WTC11 (cell line): ENCODE measurements around the gene PKHD1. TPM values are rescaled to one million over a fixed set of nuclear protein-coding genes. Genes with fewer than 3 reads are reported as not detected.

ENCODE experiments used
- ATAC-seq: fragments of 200-7000 bp; cut with Tn5 transposase; 2 replicates; pipeline ENCODE4 v1.10.0; 2021; ENCODE audit warnings: mild to moderate bottlenecking, moderate library complexity
- CTCF ChIA-PET: fragments of 300-600 bp; sonication (Branson Sonifier 250); formaldehyde crosslinking; loops from one replicate; lab custom pipeline; 2021; ENCODE audit warnings: antibody characterized with exemption; lab: Charles Lee
- POLR2A ChIA-PET: fragments of 350-600 bp; sonication (Branson Sonifier 250); formaldehyde crosslinking; loops from one replicate; lab custom pipeline; 2021; ENCODE audit warnings: antibody characterized with exemption; lab: Charles Lee
- DNase-seq: peaks from one replicate; pipeline ENCODE4 v3.0.0; 2021; ENCODE audit warnings: low spot score
- H3K27ac Mint-ChIP-seq: 2 replicates; pipeline ENCODE4 v1.8.0; 2021; ENCODE audit warnings: mixed read lengths
- H3K27me3 Mint-ChIP-seq: 2 replicates; pipeline ENCODE4 v1.8.0; 2021; ENCODE audit warnings: low read depth, mild to moderate bottlenecking, moderate library complexity, mixed read lengths
- H3K36me3 Mint-ChIP-seq: 2 replicates; pipeline ENCODE4 v1.8.0; 2021; ENCODE audit warnings: mixed read lengths
- H3K4me1 Mint-ChIP-seq: 2 replicates; pipeline ENCODE4 v1.8.0; 2022; ENCODE audit warnings: mixed read lengths
- H3K4me3 Mint-ChIP-seq: 2 replicates; pipeline ENCODE4 v1.8.0; 2021; ENCODE audit warnings: mild to moderate bottlenecking, moderate library complexity, mixed read lengths
- H3K9me3 Mint-ChIP-seq: 2 replicates; pipeline ENCODE4 v1.8.0; 2021; ENCODE audit warnings: mixed read lengths
- ARID4B ChIP-seq: sonication (generic); formaldehyde crosslinking; IDR thresholded peaks from 2 replicates; pipeline ENCODE4 v1.8.0; 2023; ENCODE audit warnings: missing genetic modification reagents, mild to moderate bottlenecking, borderline replicate concordance
- ATF1 ChIP-seq: sonication (generic); formaldehyde crosslinking; IDR thresholded peaks from 2 replicates; pipeline ENCODE4 v1.8.1; 2023; ENCODE audit warnings: mild to moderate bottlenecking, moderate library complexity, missing genetic modification reagents
- ATF2 ChIP-seq: sonication (generic); formaldehyde crosslinking; IDR thresholded peaks from 2 replicates; pipeline ENCODE4 v1.8.1; 2022; ENCODE audit warnings: low read depth, missing genetic modification reagents, borderline replicate concordance
- CBFB ChIP-seq: sonication (generic); formaldehyde crosslinking; IDR thresholded peaks from 2 replicates; pipeline ENCODE4 v1.8.1; 2022; ENCODE audit warnings: mild to moderate bottlenecking, low read depth, missing genetic modification reagents
- CREB1 ChIP-seq: sonication (generic); formaldehyde crosslinking; IDR thresholded peaks from 2 replicates; pipeline ENCODE4 v1.8.0; 2023; ENCODE audit warnings: mild to moderate bottlenecking, missing genetic modification reagents
- E2F1 ChIP-seq: sonication (generic); formaldehyde crosslinking; IDR thresholded peaks from 2 replicates; pipeline ENCODE4 v1.8.0; 2022; ENCODE audit warnings: mild to moderate bottlenecking, missing genetic modification reagents
- ELF4 ChIP-seq: sonication (generic); formaldehyde crosslinking; IDR thresholded peaks from 2 replicates; pipeline ENCODE4 v1.8.1; 2022; ENCODE audit warnings: low read depth, mild to moderate bottlenecking, moderate library complexity, missing genetic modification reagents
- EMX1 ChIP-seq: fragments of 250-450 bp; sonication (Bioruptor Pico); IDR thresholded peaks from 2 replicates; pipeline ENCODE4 v1.8.0; 2021; ENCODE audit warnings: mild to moderate bottlenecking
- ERG ChIP-seq: fragments of 250-450 bp; sonication (Bioruptor Pico); IDR thresholded peaks from 2 replicates; pipeline ENCODE4 v1.8.0; 2021; ENCODE audit warnings: mild to moderate bottlenecking
- ESRRA ChIP-seq: sonication (generic); formaldehyde crosslinking; IDR thresholded peaks from 2 replicates; pipeline ENCODE4 v1.8.1; 2022; ENCODE audit warnings: mild to moderate bottlenecking, missing genetic modification reagents, borderline replicate concordance
- HMGA2 ChIP-seq: fragments of 250-450 bp; sonication (Bioruptor Pico); IDR thresholded peaks from 2 replicates; pipeline ENCODE4 v1.4.0; 2021; ENCODE audit warnings: mild to moderate bottlenecking, moderate library complexity
- MYBL2 ChIP-seq: sonication (generic); formaldehyde crosslinking; IDR thresholded peaks from 2 replicates; pipeline ENCODE4 v1.8.1; 2023; ENCODE audit warnings: mild to moderate bottlenecking, moderate library complexity, missing genetic modification reagents
- NFE2L1 ChIP-seq: sonication (generic); formaldehyde crosslinking; IDR thresholded peaks from 2 replicates; pipeline ENCODE4 v1.8.1; 2023; ENCODE audit warnings: missing genetic modification reagents
- NR1H2 ChIP-seq: sonication (generic); formaldehyde crosslinking; IDR thresholded peaks from 2 replicates; pipeline ENCODE4 v1.9.0; 2021; ENCODE audit warnings: mild to moderate bottlenecking, moderate library complexity, missing genetic modification reagents
- NR2C2 ChIP-seq: sonication (generic); formaldehyde crosslinking; IDR thresholded peaks from 2 replicates; pipeline ENCODE4 v1.8.0; 2022; ENCODE audit warnings: mild to moderate bottlenecking, missing genetic modification reagents
- OVOL2 ChIP-seq: fragments of 250-450 bp; sonication (Bioruptor Pico); IDR thresholded peaks from 2 replicates; pipeline ENCODE4 v1.9.0; 2021; ENCODE audit warnings: mild to moderate bottlenecking, borderline replicate concordance
- PRDM15 ChIP-seq: sonication (generic); formaldehyde crosslinking; IDR thresholded peaks from 2 replicates; pipeline ENCODE4 v1.8.0; 2022; ENCODE audit warnings: missing genetic modification reagents
- PRRX2 ChIP-seq: fragments of 250-450 bp; sonication (Bioruptor Pico); IDR thresholded peaks from 2 replicates; pipeline ENCODE4 v1.8.0; 2021; ENCODE audit warnings: mild to moderate bottlenecking
- RELA ChIP-seq: sonication (generic); formaldehyde crosslinking; IDR thresholded peaks from 2 replicates; pipeline ENCODE4 v1.8.1; 2022; ENCODE audit warnings: missing genetic modification reagents, mild to moderate bottlenecking, borderline replicate concordance
- SOX15 ChIP-seq: fragments of 250-450 bp; sonication (Bioruptor Pico); IDR thresholded peaks from 2 replicates; pipeline ENCODE4 v1.9.0; 2021; ENCODE audit warnings: mild to moderate bottlenecking
- ZBTB21 ChIP-seq: sonication (generic); formaldehyde crosslinking; IDR thresholded peaks from 2 replicates; pipeline ENCODE4 v1.8.1; 2023; ENCODE audit warnings: mild to moderate bottlenecking, missing genetic modification reagents, borderline replicate concordance
- ZNF121 ChIP-seq: sonication (generic); formaldehyde crosslinking; IDR thresholded peaks from 2 replicates; pipeline ENCODE4 v1.8.0; 2023; ENCODE audit warnings: missing genetic modification reagents
- ZNF138 ChIP-seq: sonication (generic); formaldehyde crosslinking; conservative IDR thresholded peaks from 2 replicates; pipeline ENCODE4 v1.8.1; 2022; ENCODE audit warnings: mild to moderate bottlenecking, moderate library complexity, missing genetic modification reagents
- ZNF219 ChIP-seq: sonication (generic); formaldehyde crosslinking; IDR thresholded peaks from 2 replicates; pipeline ENCODE4 v1.8.0; 2023; ENCODE audit warnings: missing genetic modification reagents, mild to moderate bottlenecking, borderline replicate concordance
- ZNF232 ChIP-seq: sonication (generic); formaldehyde crosslinking; IDR thresholded peaks from 2 replicates; pipeline ENCODE4 v1.8.0; 2022; ENCODE audit warnings: mild to moderate bottlenecking, missing genetic modification reagents
- ZNF671 ChIP-seq: fragments of 250-450 bp; sonication (Bioruptor Pico); IDR thresholded peaks from 2 replicates; pipeline ENCODE4 v1.8.0; 2021; ENCODE audit warnings: mild to moderate bottlenecking
- total RNA-seq: library from RNA; stranded (reverse); gene quantifications from 3 replicates; pipeline ENCODE4 v1.2.3, GENCODE V29; 2021

PKHD1 gene
- total RNA-seq, 1 experiment from 2014 or later, result 0.15 TPM

GRCh38 chr6:51954681-51955080, 132.7 kb downstream of the PKHD1 start:
- DNase-seq, result no peak
- Mint-ChIP-seq H3K27me3 (no peaks in the 10 kb centered on the region), H3K27ac (no peak overlapping the region), H3K36me3 (no peaks in the 10 kb centered on the region), H3K9me3 (no peaks in the 10 kb centered on the region)
- ChIA-PET POLR2A (no interaction called here), CTCF (interaction anchor here (0.5 kb wide), 1 partner anchor 344 kb away, joined by 3 read pairs; no protein-coding TSS in a partner anchor)
- ATAC-seq, result no peak
- TF ChIP-seq ZBTB21 (CRISPR knock-in tag) (no peak), ZNF232 (CRISPR knock-in tag) (no peak), ERG (no peak), EMX1 (CRISPR knock-in tag) (no peak), PRRX2 (CRISPR knock-in tag) (no peak), OVOL2 (no peak), ATF1 (no peak), NR2C2 (CRISPR knock-in tag) (no peak), RELA (no peak), CBFB (CRISPR knock-in tag) (no peak), NFE2L1 (CRISPR knock-in tag) (no peak)
- TF ChIP-seq, all 79 proteins: peak for 0
- H3K4me1 Mint-ChIP-seq, result no peaks in the 10 kb centered on the region
- H3K4me3 Mint-ChIP-seq, result no peak overlapping the region

GRCh38 chr6:51953246-51953645, 134.2 kb downstream of the PKHD1 start:
- POLR2A ChIA-PET, result no interaction called here
- no peak for DNase-seq
- no peak for ATAC-seq
- H3K27me3 Mint-ChIP-seq, result no peaks in the 10 kb centered on the region
- H3K4me3 Mint-ChIP-seq, result no peak overlapping the region
- H3K4me1 Mint-ChIP-seq, result no peaks in the 10 kb centered on the region
- CTCF ChIA-PET, result interaction anchor here (0.7 kb wide), 1 partner anchor 97 kb away, joined by 3 read pairs; no protein-coding TSS in a partner anchor
- no peak overlapping the region for H3K27ac Mint-ChIP-seq
- no peaks in the 10 kb centered on the region for H3K36me3 Mint-ChIP-seq
- no peaks in the 10 kb centered on the region for H3K9me3 Mint-ChIP-seq
- TF ChIP-seq ZNF219 (CRISPR knock-in tag), result no peak
- TF ChIP-seq EMX1 (CRISPR knock-in tag), result no peak
- no peak for TF ChIP-seq HMGA2
- TF ChIP-seq CREB1 (CRISPR knock-in tag), result no peak
- no peak for TF ChIP-seq MYBL2
- no peak for TF ChIP-seq ZNF138 (CRISPR knock-in tag)
- TF ChIP-seq E2F1, result no peak
- TF ChIP-seq NR1H2 (CRISPR knock-in tag), result no peak
- TF ChIP-seq SOX15 (CRISPR knock-in tag), result no peak
- TF ChIP-seq ZNF121, result no peak
- TF ChIP-seq ESRRA (CRISPR knock-in tag), result no peak
- TF ChIP-seq ATF2 (CRISPR knock-in tag), result no peak
- TF ChIP-seq ELF4 (CRISPR knock-in tag), result no peak
- TF ChIP-seq PRDM15 (CRISPR knock-in tag), result no peak
- no peak for TF ChIP-seq ZNF671 (CRISPR knock-in tag)
- TF ChIP-seq ARID4B (CRISPR knock-in tag), result no peak
